ENCODE data around the gene FBXO31.

DNA sequence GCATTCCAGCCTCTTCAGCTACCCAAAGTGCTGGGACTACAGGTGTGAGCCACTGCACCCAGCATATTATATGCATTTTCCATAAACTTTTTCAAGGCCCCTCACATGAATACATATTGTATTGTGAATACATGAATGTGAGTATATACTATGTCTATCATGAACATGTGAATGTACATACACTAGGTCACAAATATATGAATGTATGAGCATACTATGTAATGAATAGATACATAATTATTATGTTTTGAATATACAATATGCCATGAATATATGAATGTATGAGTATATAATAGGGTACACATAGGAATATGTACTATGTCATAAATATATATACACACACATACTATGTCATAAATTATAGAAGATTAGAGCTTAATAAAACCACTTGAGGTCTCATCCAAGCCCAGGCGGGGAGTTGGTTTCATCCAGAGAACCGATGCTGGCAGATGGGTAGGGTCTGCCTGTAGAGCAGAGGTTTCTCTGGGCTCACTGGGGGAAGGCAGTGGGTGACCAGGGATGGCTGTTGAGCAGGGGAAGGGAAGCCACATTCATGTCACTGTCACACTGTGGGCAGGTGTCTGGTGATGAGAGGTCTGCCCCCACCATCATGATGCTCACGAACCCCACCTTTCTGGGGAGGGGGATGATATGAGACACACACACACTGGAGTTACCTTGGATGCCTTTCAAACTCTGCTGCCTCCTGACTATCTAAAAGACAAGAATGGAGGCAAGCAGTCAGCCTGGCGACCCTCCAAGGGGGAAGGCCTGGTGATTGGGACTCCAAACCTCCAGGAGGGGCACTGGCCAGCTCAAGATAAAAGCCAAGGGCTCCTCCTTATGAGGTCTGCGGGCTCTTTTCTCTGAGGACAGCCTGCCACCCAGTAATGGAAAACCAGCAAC lies 73.7 kb downstream of the FBXO31 start:
- TF ChIP-seq ZNF780A (CRISPR knock-in tag; IDR thresholded peaks at IDR 0.05) = no peak
- TF ChIP-seq POLR2A (conservative IDR thresholded peaks at IDR 0.05) = no peak
- TF ChIP-seq, protein P1, sequence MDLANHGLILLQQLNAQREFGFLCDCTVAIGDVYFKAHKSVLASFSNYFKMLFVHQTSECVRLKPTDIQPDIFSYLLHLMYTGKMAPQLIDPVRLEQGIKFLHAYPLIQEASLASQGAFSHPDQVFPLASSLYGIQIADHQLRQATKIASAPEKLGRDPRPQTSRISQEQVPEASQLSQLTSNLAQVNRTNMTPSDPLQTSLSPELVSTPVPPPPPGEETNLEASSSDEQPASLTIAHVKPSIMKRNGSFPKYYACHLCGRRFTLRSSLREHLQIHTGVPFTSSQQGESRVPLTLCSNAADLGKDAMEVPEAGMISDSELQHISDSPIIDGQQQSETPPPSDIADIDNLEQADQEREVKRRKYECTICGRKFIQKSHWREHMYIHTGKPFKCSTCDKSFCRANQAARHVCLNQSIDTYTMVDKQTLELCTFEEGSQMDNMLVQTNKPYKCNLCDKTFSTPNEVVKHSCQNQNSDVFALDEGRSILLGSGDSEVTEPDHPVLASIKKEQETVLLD (IDR thresholded peaks at IDR 0.05) = no peak
- no peak for TF ChIP-seq TSC22D4 (tag; IDR thresholded peaks at IDR 0.05)
- TF ChIP-seq GABPA (tag; conservative IDR thresholded peaks at IDR 0.05; ENCODE audit: low read depth) = no peak
- no peak for TF ChIP-seq MAX (CRISPR knock-in tag; IDR thresholded peaks at IDR 0.05)
- no peak for TF ChIP-seq ZNF263 (CRISPR knock-in tag; IDR thresholded peaks at IDR 0.05; ENCODE audit: borderline replicate concordance)
- TF ChIP-seq POLR2AphosphoS5 (IDR thresholded peaks at IDR 0.05; ENCODE audit: control insufficient read depth, insufficient read depth, low read depth, low read length) = no peak
- TF ChIP-seq MEIS2 (IDR thresholded peaks at IDR 0.05; ENCODE audit: partially characterized antibody) = no peak
- TF ChIP-seq E2F8 (IDR thresholded peaks at IDR 0.05; ENCODE audit: low read depth, partially characterized antibody) = no peak
- TF ChIP-seq BHLHE40 (IDR thresholded peaks at IDR 0.05; ENCODE audit: low read length) = no peak

All from K562 (cell line).